Keratinocyte (primary cell): ENCODE results near the gene COL1A2. TPM values are rescaled to one million over a fixed set of nuclear protein-coding genes. Genes with fewer than 3 reads are reported as not detected.

ENCODE experiments used
- DNase-seq: peaks from one replicate; pipeline ENCODE4 v3.0.0-alpha.2; 2011; ENCODE audit warnings: low read depth, missing footprints, low spot score
- FAIRE-seq: peaks from 2 replicates; lab custom pipeline; 2011; peaks lifted over from hg19 to GRCh38; lab: Jason Lieb, UNC
- H2AFZ ChIP-seq: 2 replicates; pipeline ENCODE4 v1.6.0; 2012; ENCODE audit warnings: low read length, control low read depth, inconsistent platforms; ENCODE audit not compliant: control insufficient read depth
- H3K27ac ChIP-seq: 2 replicates; pipeline ENCODE4 v1.5.1; 2011; ENCODE audit warnings: low read length; ENCODE audit not compliant: control insufficient read depth, insufficient read depth
- H3K27me3 ChIP-seq: 3 replicates; pipeline ENCODE4 v1.6.0; 2011; ENCODE audit warnings: low read length; ENCODE audit not compliant: control insufficient read depth, insufficient read depth; ENCODE audit errors: extremely low read depth
- H3K36me3 ChIP-seq, 2 experiments: 2 replicates in 1 of 2; 3 replicates in 1 of 2; pipeline ENCODE4 v1.5.1; 2011; ENCODE audit warnings: low read length in 2 of 2, mild to moderate bottlenecking in 1 of 2; ENCODE audit not compliant: control insufficient read depth in 2 of 2, insufficient read depth in 2 of 2; ENCODE audit errors: extremely low read depth in 1 of 2
- H3K4me1 ChIP-seq: 3 replicates; pipeline ENCODE4 v1.5.1; 2011; ENCODE audit warnings: low read length; ENCODE audit not compliant: control insufficient read depth, insufficient read depth; ENCODE audit errors: extremely low read depth
- H3K4me2 ChIP-seq: 3 replicates; pipeline ENCODE4 v1.6.0; 2011; ENCODE audit warnings: low read depth, low read length; ENCODE audit not compliant: control insufficient read depth, insufficient read depth; ENCODE audit errors: extremely low read depth
- H3K4me3 ChIP-seq, 3 experiments: fragments of 200-600 bp in 1 of 3; sonication (generic) in 1 of 3; 2 replicates in 2 of 3; 3 replicates in 1 of 3; pipeline ENCODE4 v1.5.1; 2011 to 2016; ENCODE audit warnings: low read length in 3 of 3, mild to moderate bottlenecking in 3 of 3, control low read depth in 2 of 3, inconsistent platforms in 1 of 3, low read depth in 1 of 3, mixed read lengths in 1 of 3, mixed run types in 1 of 3, moderate library complexity in 1 of 3; ENCODE audit not compliant: control insufficient read depth in 2 of 3, insufficient read depth in 2 of 3; ENCODE audit errors: extremely low read depth in 1 of 3
- H3K79me2 ChIP-seq: 2 replicates; pipeline ENCODE4 v1.6.0; 2012; ENCODE audit warnings: low read length; ENCODE audit not compliant: control insufficient read depth, insufficient read depth
- H3K9ac ChIP-seq: 3 replicates; pipeline ENCODE4 v1.6.0; 2011; ENCODE audit warnings: low read length; ENCODE audit not compliant: control insufficient read depth, insufficient read depth; ENCODE audit errors: extremely low read depth
- H3K9me1 ChIP-seq: 3 replicates; pipeline ENCODE4 v1.6.0; 2011; ENCODE audit warnings: low read length; ENCODE audit not compliant: control insufficient read depth, insufficient read depth; ENCODE audit errors: extremely low read depth
- H3K9me3 ChIP-seq: 2 replicates; pipeline ENCODE4 v1.5.1; 2012; ENCODE audit warnings: low read depth, low read length; ENCODE audit not compliant: control insufficient read depth
- H4K20me1 ChIP-seq: 3 replicates; pipeline ENCODE4 v1.6.0; 2011; ENCODE audit warnings: low read length; ENCODE audit not compliant: control insufficient read depth, insufficient read depth; ENCODE audit errors: extremely low read depth
- CTCF ChIP-seq, 3 experiments: IDR thresholded peaks in 1 of 3; conservative IDR thresholded peaks in 1 of 3; optimal IDR thresholded peaks in 1 of 3; 2 replicates in 2 of 3; 3 replicates in 1 of 3; pipeline versions ENCODE3 to v1.5.1; 2011; ENCODE audit warnings: low read length in 3 of 3, mild to moderate bottlenecking in 3 of 3, moderate library complexity in 2 of 3, control low read depth in 1 of 3, inconsistent platforms in 1 of 3; ENCODE audit not compliant: insufficient read depth in 2 of 3; ENCODE audit errors: extremely low read depth in 1 of 3
- EZH2 ChIP-seq: IDR thresholded peaks from one replicate; pipeline ENCODE4 v1.6.1; 2012; ENCODE audit warnings: inconsistent platforms, mild to moderate bottlenecking, low read length, moderate library complexity
- dilution Hi-C: fragments of 300-500 bp; cut with MboI; formaldehyde crosslinking; loops from one replicate; pipeline ENCODE4 v1.7.0; 2020; ENCODE audit warnings: low sequenced_read_pairs; ENCODE audit not compliant: extremely low pct_ligation_motif_present
- polyA plus RNA-seq, 5 experiments: library from polyadenylated mRNA; depleted of rRNA in 3 of 5; stranded (reverse) in 3 of 5; stranded (forward) in 1 of 5; unstranded in 1 of 5; fragments of >200 nt; gene quantifications; 1 replicate in 1 of 5; 2 replicates in 3 of 5; 3 replicates in 1 of 5; pipeline versions ENCODE4 v1.2.1 to v1.2.3, GENCODE V29; 2011 to 2012; ENCODE audit warnings: missing spikeins in 2 of 5, low read depth in 1 of 5, low replicate concordance in 1 of 5

Gene COL1A2
- polyA plus RNA-seq, 1 donor (not counting 4 experiments of a cell fraction or from before 2014, with no cell fraction given) = 0.13 TPM

- Histone ChIP-seq H4K20me1 (no peaks in the 10 kb centered on the region), H3K36me3 (no peaks in the 10 kb centered on the region), H3K79me2 (no peaks in the 10 kb centered on the region), H2AFZ (no peak overlapping the region), H3K27me3 (no peaks in the 10 kb centered on the region), H3K4me1 (no peaks in the 10 kb centered on the region), H3K9me3 (no peaks in the 10 kb centered on the region), H3K9me1 (no peaks in the 10 kb centered on the region), H3K4me2 (no peak overlapping the region), H3K27ac (no peak overlapping the region), H3K4me3 (no peak overlapping the region), H3K9ac (no peak overlapping the region)
- no peak for DNase-seq
- TF ChIP-seq EZH2 = no peak
- TF ChIP-seq CTCF (optimal IDR thresholded peaks at IDR 0.05 in 1 of 3, IDR thresholded peaks at IDR 0.05 in 1 of 3, conservative IDR thresholded peaks at IDR 0.05 in 1 of 3; ENCODE audit: extremely low read depth in 1 of 3, insufficient read depth in 2 of 3, low read length in 3 of 3) = no peak
- dilution Hi-C loops = no loop called here
- no peak for FAIRE-seq
Observed at GRCh38 chr7:94367949-94368348, 26.7 kb upstream of the COL1A2 start.

DNA sequence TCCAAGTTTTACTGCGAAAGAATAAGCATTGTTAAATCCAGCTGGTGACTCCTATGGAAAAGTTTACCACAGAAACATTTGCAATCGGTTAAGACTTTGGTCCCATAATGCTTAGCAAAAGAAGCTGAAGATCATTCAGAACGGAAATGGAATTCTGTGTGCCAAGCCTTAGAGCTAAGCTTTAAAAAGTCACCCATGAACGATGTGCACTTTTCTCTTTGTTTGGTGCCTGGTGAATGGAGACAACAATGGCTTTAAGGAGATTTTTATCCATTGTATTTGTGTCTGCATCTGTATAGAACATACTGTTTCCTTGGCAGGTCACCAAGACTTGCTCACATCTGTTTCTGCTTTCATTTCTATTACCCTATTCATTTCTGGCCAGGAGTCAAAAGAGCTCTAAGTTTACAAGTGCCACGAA, 26.3 kb upstream of the COL1A2 start:
- H3K27ac ChIP-seq = no peak overlapping the region
- no peaks in the 10 kb centered on the region for H3K79me2 ChIP-seq
- H3K9me3 ChIP-seq = no peaks in the 10 kb centered on the region
- H3K4me3 ChIP-seq = no peak overlapping the region
- peak overlapping the region; percentile 1 for H2AFZ ChIP-seq
- DNase-seq = no peak
- dilution Hi-C loops = no loop called here
- no peaks in the 10 kb centered on the region for H3K27me3 ChIP-seq
- no peak overlapping the region for H3K9ac ChIP-seq
- H3K4me1 ChIP-seq = no peaks in the 10 kb centered on the region
- peak; percentile 72 for FAIRE-seq
- H3K9me1 ChIP-seq = no peaks in the 10 kb centered on the region
- TF ChIP-seq CTCF (optimal IDR thresholded peaks at IDR 0.05 in 1 of 3, IDR thresholded peaks at IDR 0.05 in 1 of 3, conservative IDR thresholded peaks at IDR 0.05 in 1 of 3; ENCODE audit: extremely low read depth in 1 of 3, insufficient read depth in 2 of 3, low read length in 3 of 3) = no peak
- H4K20me1 ChIP-seq = no peaks in the 10 kb centered on the region
- no peaks in the 10 kb centered on the region for H3K36me3 ChIP-seq
- H3K4me2 ChIP-seq = no peak overlapping the region
